ENCODE measurements around the gene E2F7.

The E2F7 gene

GRCh38 chr12:77016606-77017005, 48.8 kb downstream of the E2F7 start:
- DNase-seq (ENCODE audit: low read depth in 3 of 3): no peak

- DNase-seq (ENCODE audit: low read depth in 3 of 3): no peak
These were observed 52.3 kb downstream of the E2F7 start for GRCh38 chr12:77013091-77013490.

- peak; percentile 21 to 35 (median 24) for DNase-seq (ENCODE audit: low read depth in 3 of 3)
These were observed 54.4 kb downstream of the E2F7 start for GRCh38 chr12:77010691-77011548.

- no peak for DNase-seq (ENCODE audit: low read depth in 3 of 3)
These were observed 57.9 kb downstream of the E2F7 start for GRCh38 chr12:77007476-77007875.

GRCh38 chr12:77005611-77006098, 59.7 kb downstream of the E2F7 start:
- DNase-seq (ENCODE audit: low read depth in 3 of 3): no peak

GRCh38 chr12:77003914-77004313, 61.5 kb downstream of the E2F7 start:
- DNase-seq (ENCODE audit: low read depth in 3 of 3): no peak

GRCh38 chr12:77003246-77003645, 62.1 kb downstream of the E2F7 start:
- no peak for DNase-seq (ENCODE audit: low read depth in 3 of 3)

- no peak for DNase-seq (ENCODE audit: low read depth in 3 of 3)
These were observed 63.0 kb downstream of the E2F7 start for GRCh38 chr12:77002382-77002781.

- no peak for DNase-seq (ENCODE audit: low read depth in 3 of 3)
These were observed 64.1 kb downstream of the E2F7 start for GRCh38 chr12:77001276-77001675.

GRCh38 chr12:76998908-76999556, 66.3 kb downstream of the E2F7 start:
- DNase-seq (ENCODE audit: low read depth in 3 of 3): no peak

- DNase-seq (ENCODE audit: low read depth in 3 of 3): no peak
These were observed 67.0 kb downstream of the E2F7 start for GRCh38 chr12:76998386-76998785.

- no peak for DNase-seq (ENCODE audit: low read depth in 3 of 3)
These were observed 68.2 kb downstream of the E2F7 start for GRCh38 chr12:76997011-76997780.

GRCh38 chr12:76990716-76991115, 74.7 kb downstream of the E2F7 start:
- no peak for DNase-seq (ENCODE audit: low read depth in 3 of 3)

GRCh38 chr12:76984566-76984965, 80.8 kb downstream of the E2F7 start:
- DNase-seq (ENCODE audit: low read depth in 3 of 3): no peak

- no peak for DNase-seq (ENCODE audit: low read depth in 3 of 3)
These were observed 81.9 kb downstream of the E2F7 start for GRCh38 chr12:76983420-76983819.

- no peak for DNase-seq (ENCODE audit: low read depth in 3 of 3)
These were observed 85.2 kb downstream of the E2F7 start for GRCh38 chr12:76980196-76980595.

GRCh38 chr12:76976777-76977382, 88.5 kb downstream of the E2F7 start:
- DNase-seq (ENCODE audit: low read depth in 3 of 3): no peak

Data from stimulated activated CD4-positive, alpha-beta T cell treated with anti-CD3 and anti-CD28 coated beads, TNF-alpha, amount 100 ng/mL, for 4 hours (primary cell).